HFF-Myc (cell line): ENCODE measurements around the gene SYTL3.
A peak's percentile ranks its signal among the peaks of the same experiment; 100 is the strongest.
"Not testable (repeated sequence)": the region's sequence is repeated elsewhere in the genome, so short reads cannot be mapped to it uniquely, and the experiment has no call there.

ENCODE experiments used
- DNase-seq: peaks from one replicate; pipeline ENCODE4 v3.0.0-alpha.2; 2011; ENCODE audit warnings: low read depth; ENCODE audit errors: extremely low read depth
- H3K4me3 ChIP-seq: replicated peaks from 2 replicates; pipeline ENCODE4 v1.5.1; 2011; ENCODE audit warnings: low read depth, mild to moderate bottlenecking, control low read depth, low read length
- CTCF ChIP-seq: IDR thresholded peaks from 2 replicates; pipeline ENCODE4 v1.5.1; 2012; ENCODE audit warnings: mild to moderate bottlenecking, low read depth, low read length, control low read depth; ENCODE audit errors: missing control alignments

SYTL3 gene

GRCh38 chr6:158791274-158791855, 141.5 kb downstream of the SYTL3 start:
- no peak overlapping the region for H3K4me3 ChIP-seq
- no peak for TF ChIP-seq CTCF
- DNase-seq: no peak

DNA sequence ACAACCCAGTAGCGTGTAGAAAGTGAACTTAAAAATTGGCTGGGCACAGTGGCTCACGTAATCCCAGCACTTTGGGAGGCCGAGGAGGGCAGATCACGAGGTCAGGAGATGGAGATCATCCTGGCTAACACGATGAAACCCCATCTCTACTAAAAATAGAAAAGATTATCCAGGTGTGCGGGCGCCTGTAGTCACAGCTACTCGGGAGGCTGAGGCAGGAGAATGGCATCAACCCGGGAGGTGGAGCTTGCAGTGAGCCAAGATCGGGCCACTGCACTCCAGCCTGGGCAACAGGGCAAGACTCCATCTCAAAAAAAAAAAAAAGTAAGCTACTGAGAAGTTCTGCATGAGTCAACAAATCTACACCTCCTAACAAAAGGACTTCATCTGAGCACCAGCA, 142.7 kb downstream of the SYTL3 start:
- DNase-seq, H3K4me3 ChIP-seq: not testable (repeated sequence)

- no peak overlapping the region for H3K4me3 ChIP-seq
- DNase-seq: no peak
- TF ChIP-seq CTCF: peak; percentile 59
Observed at GRCh38 chr6:158793432-158793831, 143.6 kb downstream of the SYTL3 start.

- no peak for TF ChIP-seq CTCF
- H3K4me3 ChIP-seq: no peak overlapping the region
- no peak for DNase-seq
Observed at GRCh38 chr6:158795516-158795915, 145.7 kb downstream of the SYTL3 start.

DNA sequence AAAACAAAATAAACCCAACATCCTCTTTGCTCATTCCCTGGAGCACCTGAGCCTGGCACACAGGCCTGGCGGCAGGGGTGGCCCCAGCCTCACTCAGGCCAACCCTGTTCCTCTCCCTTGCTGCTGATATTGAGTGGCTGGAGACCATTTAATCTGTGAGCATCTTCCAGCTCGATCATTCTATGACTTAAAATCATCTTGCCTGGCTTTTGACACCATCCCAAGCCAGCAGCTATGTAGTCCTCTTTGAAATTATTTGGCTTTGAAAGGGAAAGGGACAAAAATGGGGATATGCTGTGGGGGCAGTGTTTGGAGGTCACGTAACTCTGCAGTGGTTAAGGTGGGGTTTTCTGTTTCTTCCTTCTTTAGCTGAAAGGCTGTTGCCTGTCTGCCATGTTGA, 146.5 kb downstream of the SYTL3 start:
- no peak for TF ChIP-seq CTCF
- no peak overlapping the region for H3K4me3 ChIP-seq
- DNase-seq: no peak

DNA sequence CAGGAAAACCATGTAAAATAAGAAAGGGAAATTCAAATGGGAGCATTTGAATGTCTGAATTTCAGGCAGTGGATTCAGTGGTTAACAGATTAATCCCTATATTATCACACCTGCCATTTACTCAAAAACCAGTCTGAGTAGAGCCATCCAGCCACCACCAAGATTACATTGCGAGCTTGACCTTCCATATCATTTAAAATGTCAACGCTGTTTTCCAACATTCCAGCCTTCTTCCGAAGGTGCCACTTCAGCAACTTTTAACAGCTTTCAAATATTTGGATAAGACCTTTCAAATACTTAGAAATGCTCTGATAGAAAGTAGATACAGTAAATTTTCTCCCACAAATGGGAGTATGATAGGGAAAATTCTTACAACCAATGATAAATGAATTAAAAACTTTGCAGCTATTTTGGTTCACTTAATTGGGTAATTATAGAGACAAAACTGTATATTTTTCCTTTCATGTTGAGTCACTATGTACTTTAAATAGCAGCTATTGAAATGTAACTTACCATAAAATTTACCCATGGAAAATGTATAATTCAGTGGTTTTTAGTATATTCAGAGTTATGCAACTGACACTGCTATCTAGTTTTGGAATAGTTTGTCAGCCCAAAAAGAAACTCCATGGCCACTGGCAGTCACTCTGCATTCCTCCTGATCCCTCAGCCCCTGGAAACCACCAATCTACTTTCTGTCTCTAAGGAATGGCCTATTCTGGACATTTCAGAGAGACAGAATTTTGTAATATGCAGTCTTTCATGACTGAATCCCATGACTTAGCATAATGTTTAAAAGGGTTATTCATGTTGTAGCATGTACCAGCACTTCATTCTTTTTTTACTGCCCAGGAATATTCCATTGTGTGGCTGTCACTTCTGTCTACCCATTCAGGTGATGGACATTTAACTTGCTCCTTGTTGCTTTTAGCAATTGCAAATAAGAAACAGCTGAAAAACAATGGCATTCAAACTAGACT, 147.8 kb downstream of the SYTL3 start:
- no peak overlapping the region for H3K4me3 ChIP-seq
- no peak for DNase-seq
- TF ChIP-seq CTCF: no peak

GRCh38 chr6:158798311-158798710, 148.5 kb downstream of the SYTL3 start:
- no peak for TF ChIP-seq CTCF

More at GRCh38 chr6:158798311-158798710, 148.5 kb downstream of the SYTL3 start:
- H3K4me3 ChIP-seq: no peak overlapping the region
- DNase-seq: no peak
